Thoracic aorta (tissue), 2 donors: ENCODE data around the gene SLC24A3. TPM values are rescaled to one million over a fixed set of nuclear protein-coding genes. Genes with fewer than 3 reads are reported as not detected.

Source experiments
- ATAC-seq: fragments of 150-250 bp; one replicate; pipeline ENCODE4 v1.8.0; 2017; ENCODE audit warnings: low read depth; ENCODE audit not compliant: insufficient number of reproducible peaks, low FRiP score
- DNase-seq: peaks from one replicate; pipeline ENCODE4 v3.0.0-alpha.2; 2020; ENCODE audit warnings: low spot score
- H3K27ac ChIP-seq, 2 donors: fragments of 200-600 bp; sonication (generic); 1 replicate in 1 of 2; 2 replicates in 1 of 2; pipeline ENCODE4 v1.5.1; 2016; ENCODE audit warnings: mild to moderate bottlenecking in 2 of 2, moderate library complexity in 2 of 2
- H3K27me3 ChIP-seq: fragments of 200-600 bp; sonication (generic); replicated peaks from 2 replicates; pipeline ENCODE4 v1.6.0; 2016; ENCODE audit warnings: mild to moderate bottlenecking; ENCODE audit not compliant: insufficient read depth
- H3K36me3 ChIP-seq: fragments of 200-600 bp; sonication (generic); one replicate; pipeline ENCODE4 v1.5.1; 2016
- H3K4me1 ChIP-seq, 2 donors: fragments of 200-600 bp; sonication (generic); 1 replicate in 1 of 2; 2 replicates in 1 of 2; pipeline versions ENCODE4 v1.5.1 to v1.6.0; 2016; ENCODE audit warnings: low read depth in 2 of 2, mild to moderate bottlenecking in 1 of 2; ENCODE audit not compliant: control insufficient read depth in 1 of 2
- H3K4me3 ChIP-seq: fragments of 200-600 bp; sonication (generic); 2 replicates; pipeline ENCODE4 v1.5.1; 2016; ENCODE audit warnings: mild to moderate bottlenecking
- H3K9me3 ChIP-seq: fragments of 200-600 bp; sonication (generic); 2 replicates; pipeline ENCODE4 v1.5.1; 2016
- CTCF ChIP-seq: fragments of 200-600 bp; sonication (generic); IDR thresholded peaks from one replicate; pipeline ENCODE4 v1.5.1; 2019; ENCODE audit warnings: antibody characterized with exemption
- total RNA-seq, 2 donors: library from RNA; depleted of rRNA; stranded (reverse); fragments of >200 nt; gene quantifications; one replicate each; pipeline versions ENCODE4 v1.1.0 to v1.2.3, GENCODE V29; 2016

The SLC24A3 gene
- total RNA-seq, 2 donors from 2014 or later, result 8.3 to 31.4 TPM

- Histone ChIP-seq H3K9me3 (no peaks in the 10 kb centered on the region), H3K4me3 (no peak overlapping the region), H3K4me1 (no peaks in the 10 kb centered on the region), H3K27me3 (no peaks in the 10 kb centered on the region), H3K36me3 (no peaks in the 10 kb centered on the region), H3K27ac (no peak overlapping the region)
- DNase-seq (no peak), ATAC-seq (no peak)
- no peak for TF ChIP-seq CTCF
These were observed 296.0 kb downstream of the SLC24A3 start for GRCh38 chr20:19508449-19508848.

- TF ChIP-seq CTCF, result no peak
- no peaks in the 10 kb centered on the region for H3K4me1 ChIP-seq
- no peaks in the 10 kb centered on the region for H3K27me3 ChIP-seq
- H3K9me3 ChIP-seq, result no peaks in the 10 kb centered on the region
- DNase-seq (no peak), ATAC-seq (no peak)
- no peak overlapping the region for H3K4me3 ChIP-seq
- H3K36me3 ChIP-seq, result no peaks in the 10 kb centered on the region
- H3K27ac ChIP-seq, result no peak overlapping the region
These were observed 298.2 kb downstream of the SLC24A3 start for GRCh38 chr20:19510611-19511010.

- Histone ChIP-seq H3K4me3 (no peak overlapping the region), H3K9me3 (no peaks in the 10 kb centered on the region), H3K27ac (no peak overlapping the region), H3K36me3 (no peaks in the 10 kb centered on the region), H3K4me1 (no peaks in the 10 kb centered on the region), H3K27me3 (no peaks in the 10 kb centered on the region)
- DNase-seq (no peak), ATAC-seq (no peak)
- TF ChIP-seq CTCF, result no peak
These were observed 299.5 kb downstream of the SLC24A3 start for GRCh38 chr20:19511931-19512330.

- no peak for TF ChIP-seq CTCF
- H3K9me3 ChIP-seq, result no peaks in the 10 kb centered on the region
- DNase-seq (no peak), ATAC-seq (no peak)
- no peak overlapping the region for H3K4me3 ChIP-seq
- no peaks in the 10 kb centered on the region for H3K27me3 ChIP-seq
- H3K27ac ChIP-seq, result no peak overlapping the region
- H3K4me1 ChIP-seq, result no peaks in the 10 kb centered on the region
- H3K36me3 ChIP-seq, result no peaks in the 10 kb centered on the region
These were observed 300.6 kb downstream of the SLC24A3 start for GRCh38 chr20:19512886-19513677.

GRCh38 chr20:19515074-19515473, 302.6 kb downstream of the SLC24A3 start:
- H3K4me1 ChIP-seq, result no peaks in the 10 kb centered on the region
- TF ChIP-seq CTCF, result no peak
- H3K27me3 ChIP-seq, result no peaks in the 10 kb centered on the region
- no peak overlapping the region for H3K27ac ChIP-seq
- no peak overlapping the region for H3K4me3 ChIP-seq
- H3K36me3 ChIP-seq, result no peaks in the 10 kb centered on the region
- no peak for DNase-seq
- no peaks in the 10 kb centered on the region for H3K9me3 ChIP-seq
- no peak for ATAC-seq
